Prostate gland (tissue), 2 donors: ENCODE measurements around the gene DNAAF5.

Source experiments
- POLR2A ChIP-seq: fragments of 450-650 bp; IDR thresholded peaks from one replicate; pipeline ENCODE4 v1.6.1; 2016; ENCODE audit warnings: antibody characterized with exemption, mild to moderate bottlenecking
- TF ChIP-seq, protein P1 (sequence below), 4 experiments: fragments of 200-600 bp in 2 of 4; fragments of 450-650 bp in 2 of 4; sonication (generic) in 2 of 4; IDR thresholded peaks; 1 replicate in 3 of 4; 2 replicates in 1 of 4; pipeline ENCODE4 v1.5.1; 2016 to 2019; ENCODE audit warnings: antibody characterized with exemption in 4 of 4, mild to moderate bottlenecking in 2 of 4, moderate library complexity in 2 of 4

DNA sequence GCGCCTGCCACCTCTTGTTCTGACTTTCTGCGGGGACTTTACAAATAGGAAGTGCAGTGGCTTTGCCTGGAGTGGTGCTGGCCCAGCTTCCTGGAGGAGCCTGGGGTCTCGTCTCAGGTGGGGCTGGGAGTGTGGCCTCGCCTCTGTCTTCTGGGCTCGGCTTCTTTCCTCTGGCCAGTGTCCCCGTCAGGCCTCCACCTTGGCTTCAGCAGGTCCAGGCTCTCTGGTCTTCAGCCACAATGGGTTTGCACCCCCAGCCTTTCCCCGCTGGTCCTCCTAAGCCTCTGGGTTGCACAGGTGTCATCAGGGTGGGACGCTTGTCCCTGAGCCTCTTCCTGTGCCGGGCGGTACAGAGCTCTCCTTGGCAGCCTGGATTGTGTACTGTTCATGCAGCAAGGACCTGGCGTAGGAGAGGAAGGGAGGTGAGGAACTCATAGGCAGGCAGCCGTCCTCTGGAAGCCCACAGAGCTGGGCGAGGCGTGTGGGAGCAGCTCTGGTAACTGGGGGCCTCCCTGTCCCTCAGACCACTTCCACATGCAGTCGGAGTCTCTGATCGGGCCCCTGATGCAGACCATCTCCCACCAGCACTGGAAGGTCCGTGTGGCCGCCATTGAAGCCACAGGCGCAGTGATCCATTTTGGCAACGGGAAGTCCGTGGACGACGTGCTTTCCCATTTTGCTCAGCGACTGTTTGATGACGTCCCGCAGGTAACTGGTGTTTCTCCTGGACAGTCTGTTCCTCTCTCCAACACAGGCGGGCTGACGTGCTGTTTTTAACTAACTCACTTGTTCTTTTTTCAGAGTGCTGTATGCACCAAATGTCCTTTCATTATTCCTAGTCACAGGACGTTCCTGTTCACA, 2.9 kb downstream of the DNAAF5 start:
- TF ChIP-seq, protein P1, sequence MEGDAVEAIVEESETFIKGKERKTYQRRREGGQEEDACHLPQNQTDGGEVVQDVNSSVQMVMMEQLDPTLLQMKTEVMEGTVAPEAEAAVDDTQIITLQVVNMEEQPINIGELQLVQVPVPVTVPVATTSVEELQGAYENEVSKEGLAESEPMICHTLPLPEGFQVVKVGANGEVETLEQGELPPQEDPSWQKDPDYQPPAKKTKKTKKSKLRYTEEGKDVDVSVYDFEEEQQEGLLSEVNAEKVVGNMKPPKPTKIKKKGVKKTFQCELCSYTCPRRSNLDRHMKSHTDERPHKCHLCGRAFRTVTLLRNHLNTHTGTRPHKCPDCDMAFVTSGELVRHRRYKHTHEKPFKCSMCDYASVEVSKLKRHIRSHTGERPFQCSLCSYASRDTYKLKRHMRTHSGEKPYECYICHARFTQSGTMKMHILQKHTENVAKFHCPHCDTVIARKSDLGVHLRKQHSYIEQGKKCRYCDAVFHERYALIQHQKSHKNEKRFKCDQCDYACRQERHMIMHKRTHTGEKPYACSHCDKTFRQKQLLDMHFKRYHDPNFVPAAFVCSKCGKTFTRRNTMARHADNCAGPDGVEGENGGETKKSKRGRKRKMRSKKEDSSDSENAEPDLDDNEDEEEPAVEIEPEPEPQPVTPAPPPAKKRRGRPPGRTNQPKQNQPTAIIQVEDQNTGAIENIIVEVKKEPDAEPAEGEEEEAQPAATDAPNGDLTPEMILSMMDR (IDR thresholded peaks at IDR 0.05), result no peak
- TF ChIP-seq POLR2A, result no peak
